ENCODE measurements around the gene TAF1A. TPM values are rescaled to one million over a fixed set of nuclear protein-coding genes. Genes with fewer than 3 reads are reported as not detected.

TAF1A gene
- total and polyA plus RNA-seq, 7 donors = 0.92 to 7.2 (median 3.3) TPM

DNA sequence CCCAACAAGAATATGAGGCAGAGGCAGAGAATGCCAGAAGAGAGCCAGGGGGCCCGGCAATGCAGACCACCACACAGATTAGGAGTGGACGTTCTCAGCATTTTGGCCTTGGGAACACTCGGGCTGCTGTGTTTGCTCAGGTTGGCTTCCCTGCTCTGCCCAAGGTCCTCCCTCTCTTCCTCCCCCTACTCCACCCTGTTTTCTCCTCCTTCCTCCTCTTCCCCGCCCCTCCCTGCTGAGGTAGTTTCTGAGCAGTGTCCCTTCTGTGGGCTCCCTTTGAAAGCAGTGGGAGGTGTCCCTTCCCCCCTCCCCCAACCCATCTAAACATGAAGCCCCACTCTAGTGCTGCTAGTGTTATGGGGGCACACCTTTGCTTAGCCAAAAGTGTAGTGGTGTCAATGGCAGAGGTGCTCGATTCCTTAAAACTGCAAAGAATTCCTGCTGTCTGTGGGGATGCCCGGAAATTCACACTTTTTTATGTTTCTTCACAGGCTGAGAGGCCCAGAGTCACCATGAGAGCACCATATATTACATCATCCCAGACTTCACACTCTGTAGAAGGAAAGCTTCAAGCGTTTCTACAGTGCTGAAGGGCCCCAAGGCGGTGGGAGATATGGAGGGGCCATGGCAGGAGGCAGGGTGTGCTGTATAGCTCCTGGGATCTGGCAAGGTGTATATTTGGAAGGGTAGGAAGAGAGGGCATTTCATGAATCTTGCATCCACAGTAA is 41.6 kb downstream of the TAF1A start, which contains the start of gene HHIPL2:
Gene HHIPL2, minus strand, starts transcription at position 161 of the 728 bp plus-strand sequence. Its CDS starts 60 bp downstream, at position 101.
- TF ChIP-seq, protein P1, sequence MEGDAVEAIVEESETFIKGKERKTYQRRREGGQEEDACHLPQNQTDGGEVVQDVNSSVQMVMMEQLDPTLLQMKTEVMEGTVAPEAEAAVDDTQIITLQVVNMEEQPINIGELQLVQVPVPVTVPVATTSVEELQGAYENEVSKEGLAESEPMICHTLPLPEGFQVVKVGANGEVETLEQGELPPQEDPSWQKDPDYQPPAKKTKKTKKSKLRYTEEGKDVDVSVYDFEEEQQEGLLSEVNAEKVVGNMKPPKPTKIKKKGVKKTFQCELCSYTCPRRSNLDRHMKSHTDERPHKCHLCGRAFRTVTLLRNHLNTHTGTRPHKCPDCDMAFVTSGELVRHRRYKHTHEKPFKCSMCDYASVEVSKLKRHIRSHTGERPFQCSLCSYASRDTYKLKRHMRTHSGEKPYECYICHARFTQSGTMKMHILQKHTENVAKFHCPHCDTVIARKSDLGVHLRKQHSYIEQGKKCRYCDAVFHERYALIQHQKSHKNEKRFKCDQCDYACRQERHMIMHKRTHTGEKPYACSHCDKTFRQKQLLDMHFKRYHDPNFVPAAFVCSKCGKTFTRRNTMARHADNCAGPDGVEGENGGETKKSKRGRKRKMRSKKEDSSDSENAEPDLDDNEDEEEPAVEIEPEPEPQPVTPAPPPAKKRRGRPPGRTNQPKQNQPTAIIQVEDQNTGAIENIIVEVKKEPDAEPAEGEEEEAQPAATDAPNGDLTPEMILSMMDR (IDR thresholded peaks at IDR 0.05) = no peak
- no peak for TF ChIP-seq EP300 (IDR thresholded peaks at IDR 0.05)
- no peak for TF ChIP-seq POLR2AphosphoS5 (IDR thresholded peaks at IDR 0.05)
- no peak for TF ChIP-seq POLR2A (IDR thresholded peaks at IDR 0.05)
- no peaks in the 10 kb centered on the region for H3K36me3 ChIP-seq
- H3K9me3 ChIP-seq = no peaks in the 10 kb centered on the region
- 37 to 51% methylated on average over 8 of the region's 8 CpGs for WGBS, 2 donors
- H3K4me1 ChIP-seq = no peaks in the 10 kb centered on the region
- no peak within 1 kb of the TSS for H3K4me3 ChIP-seq
- no peak within 1 kb of the TSS for H3K27ac ChIP-seq
- H3K27me3 ChIP-seq = peaks cover 0 to 31% (median 7%) of the 10 kb centered on the region in 3 donors
- intact Hi-C loops (cut with DNase I) = no loop called here
- DNase-seq = no peak

DNA sequence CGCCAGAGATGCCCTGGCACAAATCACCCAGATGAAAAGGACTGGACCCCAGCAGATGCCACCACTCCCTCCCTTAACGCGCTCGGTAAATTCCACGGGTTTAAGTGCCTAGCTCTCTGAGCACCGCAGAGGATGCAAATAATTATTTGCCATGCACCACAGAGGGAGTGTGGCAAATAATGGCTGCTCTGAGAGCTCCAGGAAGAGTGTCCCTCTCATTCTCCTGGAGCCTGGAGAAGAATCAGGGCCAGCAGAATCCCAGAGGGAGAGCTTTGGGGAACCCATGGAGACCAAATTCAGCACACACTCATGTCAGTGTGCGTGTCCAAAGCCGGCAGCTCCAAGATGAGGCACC is 42.5 kb downstream of the TAF1A start:
- no peak for DNase-seq
- intact Hi-C loops (cut with DNase I) = no loop called here

DNA sequence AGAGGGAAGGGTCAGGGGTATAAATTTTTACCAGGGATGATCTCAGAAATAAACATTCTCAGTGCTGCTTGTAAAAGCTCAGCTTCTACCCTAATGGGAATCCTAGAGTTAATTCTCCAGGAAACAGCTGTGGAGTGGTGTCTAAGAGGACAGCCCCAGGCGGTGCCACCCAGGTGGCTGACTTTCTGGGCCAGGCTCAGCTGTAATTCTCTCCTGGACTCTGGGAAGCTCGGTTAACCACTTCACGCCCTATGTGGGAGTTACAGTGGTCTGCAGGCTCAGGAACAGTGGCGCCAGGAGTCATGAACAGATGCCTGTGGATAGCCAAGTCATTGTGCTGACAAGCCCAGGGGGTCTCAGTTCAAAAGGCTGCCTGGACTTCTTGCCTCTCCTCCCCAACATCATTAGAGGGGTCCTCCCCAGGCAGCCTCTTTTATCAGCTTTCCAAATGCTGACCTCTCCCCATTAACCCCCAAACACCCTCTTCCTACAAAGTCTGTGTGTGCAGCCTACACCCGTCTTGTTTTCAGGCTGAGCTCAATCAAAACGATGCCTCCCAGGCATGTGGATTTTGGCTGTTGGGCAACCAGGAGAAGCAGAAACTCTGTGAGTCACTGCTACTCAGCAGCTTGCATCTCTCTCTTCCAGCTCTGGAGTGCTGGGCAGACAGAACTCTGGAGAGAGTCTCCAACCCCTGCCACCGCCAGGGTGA is 43.0 kb downstream of the TAF1A start:
- intact Hi-C loops (cut with DNase I) = no loop called here
- TF ChIP-seq POLR2A (IDR thresholded peaks at IDR 0.05) (no peak), POLR2AphosphoS5 (IDR thresholded peaks at IDR 0.05) (no peak), EP300 (IDR thresholded peaks at IDR 0.05) (no peak)
- TF ChIP-seq, protein P1 (IDR thresholded peaks at IDR 0.05) = no peak
- 22 to 35% methylated on average over 7 of the region's 7 CpGs for WGBS, 2 donors

More for the DNA sequence above, 42.5 kb downstream of the TAF1A start:
- Histone ChIP-seq H3K9me3 (no peaks in the 10 kb centered on the region), H3K4me3 (no peak overlapping the region), H3K27me3 (peaks cover 0 to 31% (median 7%) of the 10 kb centered on the region in 3 donors), H3K27ac (no peak overlapping the region), H3K4me1 (no peaks in the 10 kb centered on the region), H3K36me3 (no peaks in the 10 kb centered on the region)
- TF ChIP-seq EP300 (IDR thresholded peaks at IDR 0.05) (no peak), POLR2AphosphoS5 (IDR thresholded peaks at IDR 0.05) (no peak), POLR2A (IDR thresholded peaks at IDR 0.05) (no peak)
- TF ChIP-seq, protein P1 (IDR thresholded peaks at IDR 0.05) = no peak
- 59 to 73% methylated on average over 8 of the region's 8 CpGs for WGBS, 2 donors

DNA sequence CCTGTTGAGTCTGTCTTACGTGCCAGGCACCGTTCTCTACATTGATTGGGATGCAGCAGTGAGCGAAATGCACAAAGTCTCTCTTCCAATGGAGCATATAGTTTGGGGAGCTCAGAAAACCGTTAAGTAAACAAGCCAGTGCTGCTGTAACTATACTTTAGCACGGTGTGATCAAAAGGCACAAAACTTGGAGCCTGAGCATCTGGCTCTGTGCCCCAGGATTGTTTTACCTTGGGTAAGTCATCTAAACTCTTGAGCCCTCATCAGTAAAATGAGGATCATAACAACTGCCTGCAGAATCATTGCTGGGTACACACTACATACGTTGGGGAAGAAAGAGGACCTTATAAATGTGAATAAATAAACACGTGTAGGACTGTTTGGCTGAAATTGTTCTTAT is 43.6 kb downstream of the TAF1A start:
- Histone ChIP-seq H3K27ac (no peak overlapping the region), H3K4me1 (no peaks in the 10 kb centered on the region), H3K36me3 (no peaks in the 10 kb centered on the region), H3K9me3 (no peaks in the 10 kb centered on the region), H3K27me3 (peaks cover 0 to 31% (median 7%) of the 10 kb centered on the region in 3 donors), H3K4me3 (no peak overlapping the region)
- intact Hi-C loops (cut with DNase I) = no loop called here
- WGBS, 2 donors = 45 to 60% methylated on average over 7 of the region's 7 CpGs
- no peak for DNase-seq
- TF ChIP-seq POLR2A (IDR thresholded peaks at IDR 0.05) (no peak), POLR2AphosphoS5 (IDR thresholded peaks at IDR 0.05) (no peak), EP300 (IDR thresholded peaks at IDR 0.05) (no peak)
- TF ChIP-seq, protein P1 (IDR thresholded peaks at IDR 0.05) = no peak

More for the DNA sequence above, 43.0 kb downstream of the TAF1A start:
- no peak for DNase-seq
- Histone ChIP-seq H3K4me3 (no peak overlapping the region), H3K4me1 (no peaks in the 10 kb centered on the region), H3K27me3 (peaks cover 0 to 31% (median 7%) of the 10 kb centered on the region in 3 donors), H3K9me3 (no peaks in the 10 kb centered on the region), H3K36me3 (no peaks in the 10 kb centered on the region), H3K27ac (no peak overlapping the region)

Data from sigmoid colon (tissue), 7 donors.